ENCODE measurements around the gene SSUH2. TPM values are rescaled to one million over a fixed set of nuclear protein-coding genes. Genes with fewer than 3 reads are reported as not detected.

The SSUH2 gene
- total and polyA plus RNA-seq, 9 of the 15 experiments (the other 6 are each of a cell fraction or from before 2014, with no cell fraction given), result 0.04 to 0.17 (median 0.04) TPM; not detected in 6

GRCh38 chr3:8622873-8623691 lies 21.5 kb downstream of the SSUH2 start (continued):
- TF ChIP-seq REST (IDR thresholded peaks at IDR 0.05; ENCODE audit: borderline replicate concordance) (peak; percentile 79; the same call in 1 of the 2 replicates), REST (CRISPR knock-in tag; IDR thresholded peaks at IDR 0.05; ENCODE audit: low read depth) (no peak), RB1 (IDR thresholded peaks at IDR 0.05; ENCODE audit: low read depth) (0 out of 2 replicates have a peak, but pooled peaks have one; percentile 30), RAD21 (CRISPR knock-in tag; conservative IDR thresholded peaks at IDR 0.05 in 1 of 2, IDR thresholded peaks at IDR 0.05 in 1 of 2) (peak; percentile 88 to 91), ATF7 (IDR thresholded peaks at IDR 0.05) (0 out of 2 replicates have a peak, but pooled peaks have one; percentile 18), KLF16 (IDR thresholded peaks at IDR 0.05) (0 out of 2 replicates have a peak, but pooled peaks have one; percentile 36), BRCA1 (IDR thresholded peaks at IDR 0.05) (no peak), BRCA1 (CRISPR knock-in tag; IDR thresholded peaks at IDR 0.05) (0 out of 2 replicates have a peak, but pooled peaks have one; percentile 53), CBFB (CRISPR knock-in tag; IDR thresholded peaks at IDR 0.05) (peak; percentile 77; the same call in 1 of the 2 replicates)

All from K562 (cell line).